ENCODE data around the gene METTL25B. TPM values are rescaled to one million over a fixed set of nuclear protein-coding genes. Genes with fewer than 3 reads are reported as not detected.

Gene METTL25B
- total and polyA plus RNA-seq, 2 experiments from 2014 or later = 18.3 to 21.1 TPM

- H4K20me1 ChIP-seq (replicated peaks; ENCODE audit: insufficient read depth) = peaks cover 13% of the 10 kb centered on the region
- Mint-ChIP-seq H3K27me3 (ENCODE audit: insufficient read depth, low read depth, poor library complexity) (peaks cover 33% of the 10 kb centered on the region), H3K4me1 (peaks cover 57% of the 10 kb centered on the region), H3K9me3 (no peaks in the 10 kb centered on the region; the same call in 1 of the 3 replicates), H3K36me3 (ENCODE audit: low read depth) (peaks cover 51% of the 10 kb centered on the region), H3K27ac (peak overlapping the region; percentile 100; the same call in 1 of the 2 replicates), H3K4me3 (no peak overlapping the region; the same call in 2 of the 3 replicates)
- H3K9me2 ChIP-seq (ENCODE audit: insufficient read depth) = no peaks in the 10 kb centered on the region
- H3K4me1 ChIP-seq (ENCODE audit: insufficient read depth) = peaks cover 59% of the 10 kb centered on the region
- ATAC-seq (no peak), DNase-seq (ENCODE audit: low spot score) (no peak)
- H3K4me3 ChIP-seq = no peak overlapping the region
- H3K36me3 ChIP-seq (ENCODE audit: insufficient read depth) = peaks cover 5% of the 10 kb centered on the region; the same call in 1 of the 2 replicates
- peaks cover 44% of the 10 kb centered on the region for H3F3A ChIP-seq (replicated peaks; ENCODE audit: low read depth)
- TF ChIP-seq ZNF462 (CRISPR knock-in tag; IDR thresholded peaks at IDR 0.05) = no peak
- TF ChIP-seq EZH2 (IDR thresholded peaks at IDR 0.05; ENCODE audit: low read depth, unreplicated experiment) = no peak
- no peak for TF ChIP-seq NANOG (IDR thresholded peaks at IDR 0.05; ENCODE audit: borderline replicate concordance)
- no peak for TF ChIP-seq CREB1 (CRISPR knock-in tag; IDR thresholded peaks at IDR 0.05; ENCODE audit: low read depth)
- TF ChIP-seq ZNF114 (CRISPR knock-in tag; IDR thresholded peaks at IDR 0.05) = no peak
- no peak for TF ChIP-seq ZNF331 (CRISPR knock-in tag; IDR thresholded peaks at IDR 0.05; ENCODE audit: low read depth)
- TF ChIP-seq STAT1 (IDR thresholded peaks at IDR 0.05; ENCODE audit: unreplicated experiment) = no peak
- TF ChIP-seq ETS1 (IDR thresholded peaks at IDR 0.05) = no peak
- no peak for TF ChIP-seq POLR2AphosphoS5 (IDR thresholded peaks at IDR 0.05; ENCODE audit: low read depth)
- no peak for TF ChIP-seq REST (IDR thresholded peaks at IDR 0.05; ENCODE audit: unreplicated experiment)
- TF ChIP-seq EZH2phosphoT487 (IDR thresholded peaks at IDR 0.05; ENCODE audit: unreplicated experiment) = no peak
- no peak for TF ChIP-seq JUNB (IDR thresholded peaks at IDR 0.05; ENCODE audit: unreplicated experiment)
- no peak for TF ChIP-seq CTCF (conservative IDR thresholded peaks at IDR 0.05; ENCODE audit: low read depth in 2 of 2)
- H3K27me3 ChIP-seq (ENCODE audit: insufficient read depth) = no peaks in the 10 kb centered on the region
- H2AFZ ChIP-seq = no peak overlapping the region
- peak overlapping the region; percentile 85; the same call in 1 of the 2 replicates for H3K27ac ChIP-seq (ENCODE audit: low read depth)
- H3K4me2 ChIP-seq = no peak overlapping the region
- peaks cover 50% of the 10 kb centered on the region for H3K79me2 ChIP-seq (replicated peaks; ENCODE audit: insufficient read depth)
These were observed 16.1 kb downstream of the METTL25B start for GRCh38 chr1:156744344-156744743.

Measured in GM23338 (cell line).